AG09319 (cell line): ENCODE results near the gene SLIT1.

Experiments used
- DNase-seq: peaks from one replicate; pipeline ENCODE4 v3.0.0-alpha.2; 2010; ENCODE audit warnings: low read depth; ENCODE audit errors: extremely low read depth
- TF ChIP-seq, protein P1 (sequence below): IDR thresholded peaks from 2 replicates; pipeline ENCODE4 v1.5.1; 2011; ENCODE audit warnings: low read depth, mild to moderate bottlenecking, inconsistent platforms, low read length, moderate library complexity

Gene SLIT1

DNA sequence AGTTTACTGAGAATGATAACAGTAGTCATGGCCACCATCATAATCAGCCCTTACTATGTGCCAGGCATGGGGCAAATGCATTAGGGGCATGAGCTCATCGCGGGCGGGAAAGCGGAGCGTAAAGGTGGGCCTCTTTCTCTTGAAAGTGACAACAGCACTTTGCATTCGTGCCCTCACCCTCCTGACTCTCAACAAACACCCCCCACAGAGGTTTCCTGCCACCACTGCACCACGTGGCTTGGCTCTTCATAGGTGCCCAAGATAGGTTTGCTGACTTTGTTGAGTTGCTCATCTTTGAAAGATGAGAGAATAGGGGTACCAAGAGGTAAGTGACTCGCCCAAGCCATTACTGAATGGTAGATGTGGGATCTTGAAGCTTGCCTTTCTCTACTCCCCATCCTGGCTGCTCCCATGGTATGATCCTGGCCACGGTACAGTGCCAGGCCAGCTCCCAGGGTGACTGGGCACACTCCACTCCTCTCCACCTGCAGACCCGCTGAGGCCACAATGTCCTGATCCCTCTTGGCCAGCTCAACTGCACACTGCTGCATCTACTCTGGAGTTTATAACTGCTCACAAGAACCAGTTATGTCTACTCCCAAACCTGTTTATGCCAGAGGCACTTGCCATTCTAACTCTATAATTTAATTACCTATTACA, 26.0 kb downstream of the SLIT1 start:
- DNase-seq = no peak
- TF ChIP-seq, protein P1, sequence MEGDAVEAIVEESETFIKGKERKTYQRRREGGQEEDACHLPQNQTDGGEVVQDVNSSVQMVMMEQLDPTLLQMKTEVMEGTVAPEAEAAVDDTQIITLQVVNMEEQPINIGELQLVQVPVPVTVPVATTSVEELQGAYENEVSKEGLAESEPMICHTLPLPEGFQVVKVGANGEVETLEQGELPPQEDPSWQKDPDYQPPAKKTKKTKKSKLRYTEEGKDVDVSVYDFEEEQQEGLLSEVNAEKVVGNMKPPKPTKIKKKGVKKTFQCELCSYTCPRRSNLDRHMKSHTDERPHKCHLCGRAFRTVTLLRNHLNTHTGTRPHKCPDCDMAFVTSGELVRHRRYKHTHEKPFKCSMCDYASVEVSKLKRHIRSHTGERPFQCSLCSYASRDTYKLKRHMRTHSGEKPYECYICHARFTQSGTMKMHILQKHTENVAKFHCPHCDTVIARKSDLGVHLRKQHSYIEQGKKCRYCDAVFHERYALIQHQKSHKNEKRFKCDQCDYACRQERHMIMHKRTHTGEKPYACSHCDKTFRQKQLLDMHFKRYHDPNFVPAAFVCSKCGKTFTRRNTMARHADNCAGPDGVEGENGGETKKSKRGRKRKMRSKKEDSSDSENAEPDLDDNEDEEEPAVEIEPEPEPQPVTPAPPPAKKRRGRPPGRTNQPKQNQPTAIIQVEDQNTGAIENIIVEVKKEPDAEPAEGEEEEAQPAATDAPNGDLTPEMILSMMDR = no peak

DNA sequence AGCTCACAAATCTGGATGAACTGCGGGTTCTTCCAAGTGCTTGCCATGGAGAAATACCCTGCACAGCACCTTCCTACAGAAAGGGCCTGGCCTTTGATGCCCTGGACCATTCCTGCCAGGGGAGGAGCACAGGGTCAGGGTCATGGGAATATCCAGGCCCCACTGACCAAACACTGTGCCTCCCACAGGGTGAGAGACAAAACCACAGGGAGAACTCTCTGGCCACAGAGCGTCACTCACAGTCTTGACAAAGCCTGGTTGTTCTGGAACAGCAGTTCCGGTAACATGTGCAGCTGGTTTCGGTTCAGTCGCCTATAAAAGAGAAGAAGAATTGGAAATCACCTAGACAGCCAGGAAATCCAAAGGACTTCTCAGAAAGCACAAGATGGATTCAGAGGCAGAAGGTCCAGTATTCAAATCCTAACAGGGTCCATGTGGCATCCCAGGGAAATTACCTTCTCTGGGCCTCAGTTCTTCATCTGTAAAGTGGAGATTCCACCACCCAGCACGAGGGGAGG, 28.1 kb downstream of the SLIT1 start:
- TF ChIP-seq, protein P1 = no peak
- no peak for DNase-seq

DNA sequence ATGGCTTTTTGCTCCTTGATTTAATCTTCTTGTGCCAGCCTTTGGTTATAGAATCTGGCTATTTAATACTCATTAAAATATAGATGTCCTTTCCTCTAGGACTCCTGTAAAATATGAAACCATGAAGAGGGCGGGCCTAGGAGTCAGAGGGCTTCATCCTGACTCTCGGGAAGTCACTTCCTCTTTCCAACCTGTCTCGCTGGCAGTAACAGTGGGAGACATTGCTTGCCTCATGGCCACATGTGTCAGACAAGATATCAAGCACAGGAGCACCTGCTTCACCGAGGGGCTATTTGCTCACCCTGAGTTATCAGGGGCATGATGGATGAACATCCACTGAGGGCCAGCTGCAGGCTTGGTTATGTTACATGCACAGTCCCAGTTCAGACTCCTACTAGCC, 31.0 kb downstream of the SLIT1 start:
- no peak for DNase-seq
- TF ChIP-seq, protein P1 = no peak

DNA sequence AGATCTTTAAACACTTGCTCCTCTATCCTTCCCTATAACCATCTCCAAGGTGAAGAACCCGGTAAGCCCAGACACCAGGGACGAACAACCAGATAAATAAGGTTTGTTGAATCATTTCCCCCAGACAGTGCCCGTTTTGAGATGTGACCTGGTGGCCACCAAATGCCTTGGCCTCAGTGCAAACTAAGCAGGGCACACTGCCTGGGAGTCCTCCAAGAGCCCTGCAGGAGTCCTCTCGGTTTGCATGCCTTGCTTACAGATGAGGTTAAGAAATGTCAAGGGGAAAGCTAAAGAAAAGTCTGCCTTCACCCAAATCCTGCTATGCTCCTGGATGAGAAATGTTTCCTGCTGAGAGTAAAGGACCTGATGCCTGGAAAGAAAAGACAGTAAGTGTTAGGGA, 31.6 kb downstream of the SLIT1 start:
- no peak for DNase-seq
- TF ChIP-seq, protein P1 = no peak

DNA sequence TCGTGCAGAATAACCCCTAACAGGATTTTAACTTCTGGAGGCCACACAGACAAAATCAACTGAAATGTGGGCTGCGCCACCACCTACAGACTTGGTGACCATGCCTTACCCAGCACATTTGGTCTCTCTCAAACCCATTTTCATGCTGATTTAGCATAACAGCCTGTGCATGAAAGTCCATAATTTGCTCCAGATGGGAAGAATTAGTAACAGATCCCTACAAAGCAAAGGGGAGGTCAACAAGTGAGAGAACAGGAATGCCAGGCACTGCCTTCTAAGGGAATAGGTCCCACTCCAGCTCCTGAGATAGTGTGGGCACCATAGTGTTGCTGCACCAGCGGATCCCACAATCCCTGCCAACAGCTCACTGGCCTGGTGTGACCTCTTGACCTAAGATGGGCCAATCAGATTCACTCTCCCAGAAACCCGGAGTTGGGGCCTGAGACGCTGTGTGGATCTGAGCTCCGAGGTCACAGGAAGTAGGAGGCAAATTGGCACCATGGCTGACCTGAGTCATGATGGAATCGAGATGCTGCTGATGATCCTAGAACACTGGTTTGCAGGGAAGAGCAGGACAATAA, 32.4 kb downstream of the SLIT1 start:
- no peak for DNase-seq
- TF ChIP-seq, protein P1 = no peak

DNA sequence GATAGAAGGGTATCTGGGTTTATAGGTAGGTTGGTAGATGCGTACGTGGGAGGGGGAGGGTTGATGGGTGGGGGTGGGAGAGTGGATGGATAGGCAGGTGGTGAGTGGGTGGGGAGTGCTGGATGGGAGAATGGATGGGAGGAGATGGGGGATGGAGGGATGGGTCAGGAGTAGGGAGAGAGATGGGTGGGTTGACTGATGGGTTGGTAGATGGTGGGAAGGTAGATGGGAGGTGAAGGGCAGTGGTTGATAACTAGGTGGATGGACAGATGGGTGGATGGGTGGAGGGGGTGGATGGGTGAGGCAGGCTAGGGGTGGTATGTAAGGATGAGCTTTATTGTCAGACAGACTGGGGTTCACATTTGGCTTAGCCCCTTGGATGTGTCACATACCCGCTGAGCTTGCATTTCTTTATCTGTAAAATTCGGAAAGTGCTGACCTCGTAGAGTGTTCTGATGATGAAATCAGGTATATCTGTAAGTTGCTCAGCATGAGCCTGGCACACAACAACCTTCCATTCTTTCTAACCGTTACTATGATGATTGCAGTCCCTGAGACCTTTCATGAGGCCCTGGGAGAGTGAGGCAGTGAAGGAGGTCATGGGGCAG, 34.3 kb downstream of the SLIT1 start:
- no peak for DNase-seq
- TF ChIP-seq, protein P1 = no peak

DNA sequence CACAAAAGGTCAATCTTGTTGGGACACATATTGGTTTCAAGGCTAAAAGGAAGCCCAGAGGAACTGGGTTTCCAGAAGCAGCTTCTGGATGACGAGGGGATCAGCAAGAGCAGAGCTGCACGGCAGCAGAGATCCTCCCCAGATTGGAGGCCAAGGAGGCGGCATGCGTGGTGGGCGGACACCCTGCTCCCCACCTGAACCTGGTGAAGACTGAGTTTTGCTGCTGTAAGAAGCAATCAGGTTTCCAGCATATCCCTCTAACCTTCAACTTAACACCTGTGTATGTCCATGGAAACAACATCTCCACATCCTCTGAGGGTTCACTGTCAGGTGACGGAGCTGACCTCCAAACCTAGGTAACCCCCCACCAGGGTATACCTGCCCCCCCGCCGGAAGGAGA, 35.1 kb downstream of the SLIT1 start:
- TF ChIP-seq, protein P1 = no peak
- no peak for DNase-seq
